ENCODE measurements around the gene CDKL1.

DNA sequence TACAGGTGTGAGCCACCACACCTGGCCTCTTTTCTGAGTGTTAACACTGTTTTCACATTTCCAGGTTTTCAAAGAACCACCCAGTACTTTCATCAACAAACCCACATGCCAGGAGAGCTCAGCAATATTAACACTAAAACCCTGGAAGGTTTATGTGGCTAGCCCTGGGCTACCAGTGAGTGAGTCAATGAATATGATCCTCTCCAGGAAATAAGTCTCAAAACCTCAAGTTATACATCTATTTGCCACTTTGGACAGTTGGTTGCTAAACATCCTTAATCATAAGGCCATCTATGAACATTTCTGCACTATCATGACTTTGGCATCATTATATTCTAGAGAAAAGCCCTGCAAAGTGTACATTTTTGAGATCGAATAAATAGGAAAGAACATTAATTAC, 6.3 kb upstream of the CDKL1 start:
- TF ChIP-seq, protein P1, sequence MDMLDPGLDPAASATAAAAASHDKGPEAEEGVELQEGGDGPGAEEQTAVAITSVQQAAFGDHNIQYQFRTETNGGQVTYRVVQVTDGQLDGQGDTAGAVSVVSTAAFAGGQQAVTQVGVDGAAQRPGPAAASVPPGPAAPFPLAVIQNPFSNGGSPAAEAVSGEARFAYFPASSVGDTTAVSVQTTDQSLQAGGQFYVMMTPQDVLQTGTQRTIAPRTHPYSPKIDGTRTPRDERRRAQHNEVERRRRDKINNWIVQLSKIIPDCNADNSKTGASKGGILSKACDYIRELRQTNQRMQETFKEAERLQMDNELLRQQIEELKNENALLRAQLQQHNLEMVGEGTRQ (IDR thresholded peaks at IDR 0.05), result no peak
- no peak for TF ChIP-seq RFX5 (IDR thresholded peaks at IDR 0.05)
- TF ChIP-seq EP300 (IDR thresholded peaks at IDR 0.05), result no peak
- TF ChIP-seq, protein P2, sequence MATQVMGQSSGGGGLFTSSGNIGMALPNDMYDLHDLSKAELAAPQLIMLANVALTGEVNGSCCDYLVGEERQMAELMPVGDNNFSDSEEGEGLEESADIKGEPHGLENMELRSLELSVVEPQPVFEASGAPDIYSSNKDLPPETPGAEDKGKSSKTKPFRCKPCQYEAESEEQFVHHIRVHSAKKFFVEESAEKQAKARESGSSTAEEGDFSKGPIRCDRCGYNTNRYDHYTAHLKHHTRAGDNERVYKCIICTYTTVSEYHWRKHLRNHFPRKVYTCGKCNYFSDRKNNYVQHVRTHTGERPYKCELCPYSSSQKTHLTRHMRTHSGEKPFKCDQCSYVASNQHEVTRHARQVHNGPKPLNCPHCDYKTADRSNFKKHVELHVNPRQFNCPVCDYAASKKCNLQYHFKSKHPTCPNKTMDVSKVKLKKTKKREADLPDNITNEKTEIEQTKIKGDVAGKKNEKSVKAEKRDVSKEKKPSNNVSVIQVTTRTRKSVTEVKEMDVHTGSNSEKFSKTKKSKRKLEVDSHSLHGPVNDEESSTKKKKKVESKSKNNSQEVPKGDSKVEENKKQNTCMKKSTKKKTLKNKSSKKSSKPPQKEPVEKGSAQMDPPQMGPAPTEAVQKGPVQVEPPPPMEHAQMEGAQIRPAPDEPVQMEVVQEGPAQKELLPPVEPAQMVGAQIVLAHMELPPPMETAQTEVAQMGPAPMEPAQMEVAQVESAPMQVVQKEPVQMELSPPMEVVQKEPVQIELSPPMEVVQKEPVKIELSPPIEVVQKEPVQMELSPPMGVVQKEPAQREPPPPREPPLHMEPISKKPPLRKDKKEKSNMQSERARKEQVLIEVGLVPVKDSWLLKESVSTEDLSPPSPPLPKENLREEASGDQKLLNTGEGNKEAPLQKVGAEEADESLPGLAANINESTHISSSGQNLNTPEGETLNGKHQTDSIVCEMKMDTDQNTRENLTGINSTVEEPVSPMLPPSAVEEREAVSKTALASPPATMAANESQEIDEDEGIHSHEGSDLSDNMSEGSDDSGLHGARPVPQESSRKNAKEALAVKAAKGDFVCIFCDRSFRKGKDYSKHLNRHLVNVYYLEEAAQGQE (IDR thresholded peaks at IDR 0.05), result no peak
- TF ChIP-seq CTCF (IDR thresholded peaks at IDR 0.05), result no peak
- no peak for TF ChIP-seq BHLHE40 (IDR thresholded peaks at IDR 0.05; ENCODE audit: low read depth, low read length)
- no peak for TF ChIP-seq MYC (IDR thresholded peaks at IDR 0.05; ENCODE audit: borderline replicate concordance, low read length)
- TF ChIP-seq POLR2A (IDR thresholded peaks at IDR 0.05; ENCODE audit: low read length), result no peak
- TF ChIP-seq CHD2 (IDR thresholded peaks at IDR 0.05; ENCODE audit: low read length, partially characterized antibody), result no peak
- no peak for TF ChIP-seq KDM1A (IDR thresholded peaks at IDR 0.05; ENCODE audit: low read depth)
- TF ChIP-seq SMC3 (IDR thresholded peaks at IDR 0.05), result no peak
- TF ChIP-seq RAD21 (conservative IDR thresholded peaks at IDR 0.05 in 1 of 2, IDR thresholded peaks at IDR 0.05 in 1 of 2), result no peak
- TF ChIP-seq HOXB5 (CRISPR knock-in tag; IDR thresholded peaks at IDR 0.05), result no peak
